ENCODE data around the gene CSKMT.
A peak's percentile ranks its signal among the peaks of the same experiment; 100 is the strongest.

The CSKMT gene

DNA sequence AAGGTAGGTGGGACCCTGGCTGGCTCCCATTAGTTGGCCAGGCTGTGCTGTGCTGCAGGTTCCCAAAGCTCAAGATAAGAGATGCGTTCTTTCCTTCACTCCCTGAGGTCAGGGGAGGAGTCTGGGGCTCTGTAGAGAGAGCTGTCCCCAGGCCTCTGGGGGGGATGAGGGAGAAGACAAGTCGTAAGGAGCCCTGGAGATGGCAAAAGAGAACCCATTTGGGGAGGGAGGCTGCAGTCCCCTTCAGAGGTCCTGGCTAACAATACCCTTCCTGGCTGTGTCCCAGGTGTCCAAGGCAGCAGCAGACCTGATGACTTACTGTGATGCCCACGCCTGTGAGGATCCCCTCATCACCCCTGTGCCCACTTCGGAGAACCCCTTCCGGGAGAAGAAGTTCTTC lies 43.3 kb downstream of the CSKMT start:
- TF ChIP-seq, protein P1, sequence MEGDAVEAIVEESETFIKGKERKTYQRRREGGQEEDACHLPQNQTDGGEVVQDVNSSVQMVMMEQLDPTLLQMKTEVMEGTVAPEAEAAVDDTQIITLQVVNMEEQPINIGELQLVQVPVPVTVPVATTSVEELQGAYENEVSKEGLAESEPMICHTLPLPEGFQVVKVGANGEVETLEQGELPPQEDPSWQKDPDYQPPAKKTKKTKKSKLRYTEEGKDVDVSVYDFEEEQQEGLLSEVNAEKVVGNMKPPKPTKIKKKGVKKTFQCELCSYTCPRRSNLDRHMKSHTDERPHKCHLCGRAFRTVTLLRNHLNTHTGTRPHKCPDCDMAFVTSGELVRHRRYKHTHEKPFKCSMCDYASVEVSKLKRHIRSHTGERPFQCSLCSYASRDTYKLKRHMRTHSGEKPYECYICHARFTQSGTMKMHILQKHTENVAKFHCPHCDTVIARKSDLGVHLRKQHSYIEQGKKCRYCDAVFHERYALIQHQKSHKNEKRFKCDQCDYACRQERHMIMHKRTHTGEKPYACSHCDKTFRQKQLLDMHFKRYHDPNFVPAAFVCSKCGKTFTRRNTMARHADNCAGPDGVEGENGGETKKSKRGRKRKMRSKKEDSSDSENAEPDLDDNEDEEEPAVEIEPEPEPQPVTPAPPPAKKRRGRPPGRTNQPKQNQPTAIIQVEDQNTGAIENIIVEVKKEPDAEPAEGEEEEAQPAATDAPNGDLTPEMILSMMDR (IDR thresholded peaks at IDR 0.05; ENCODE audit: borderline replicate concordance, insufficient read depth, low read depth, low read length): no peak
- H3K4me3 ChIP-seq (ENCODE audit: low read depth, low read length): peak overlapping the region; percentile 63

DNA sequence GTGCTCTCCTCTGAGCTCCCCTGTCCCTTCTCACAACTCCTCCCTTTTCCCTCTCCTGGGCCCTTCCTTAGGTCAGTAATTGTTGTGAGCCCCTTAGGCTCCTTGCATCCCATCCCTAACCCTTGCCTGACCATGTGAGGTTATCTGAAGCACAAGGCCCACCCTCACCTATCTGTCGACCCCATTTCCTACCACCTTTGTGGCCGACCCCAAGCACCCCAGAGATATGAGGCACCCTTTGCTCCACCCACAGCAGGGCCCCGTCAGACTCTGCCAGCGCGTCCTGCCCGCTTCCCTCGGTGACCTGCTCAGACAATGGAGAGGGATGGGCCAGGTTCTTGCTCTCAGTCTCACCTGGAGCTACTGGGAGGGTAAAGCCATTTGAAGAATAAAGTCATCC lies 43.7 kb downstream of the CSKMT start:
- peak overlapping the region; percentile 63 for H3K4me3 ChIP-seq (ENCODE audit: low read depth, low read length)
- TF ChIP-seq, protein P1 (IDR thresholded peaks at IDR 0.05; ENCODE audit: borderline replicate concordance, insufficient read depth, low read depth, low read length): no peak

DNA sequence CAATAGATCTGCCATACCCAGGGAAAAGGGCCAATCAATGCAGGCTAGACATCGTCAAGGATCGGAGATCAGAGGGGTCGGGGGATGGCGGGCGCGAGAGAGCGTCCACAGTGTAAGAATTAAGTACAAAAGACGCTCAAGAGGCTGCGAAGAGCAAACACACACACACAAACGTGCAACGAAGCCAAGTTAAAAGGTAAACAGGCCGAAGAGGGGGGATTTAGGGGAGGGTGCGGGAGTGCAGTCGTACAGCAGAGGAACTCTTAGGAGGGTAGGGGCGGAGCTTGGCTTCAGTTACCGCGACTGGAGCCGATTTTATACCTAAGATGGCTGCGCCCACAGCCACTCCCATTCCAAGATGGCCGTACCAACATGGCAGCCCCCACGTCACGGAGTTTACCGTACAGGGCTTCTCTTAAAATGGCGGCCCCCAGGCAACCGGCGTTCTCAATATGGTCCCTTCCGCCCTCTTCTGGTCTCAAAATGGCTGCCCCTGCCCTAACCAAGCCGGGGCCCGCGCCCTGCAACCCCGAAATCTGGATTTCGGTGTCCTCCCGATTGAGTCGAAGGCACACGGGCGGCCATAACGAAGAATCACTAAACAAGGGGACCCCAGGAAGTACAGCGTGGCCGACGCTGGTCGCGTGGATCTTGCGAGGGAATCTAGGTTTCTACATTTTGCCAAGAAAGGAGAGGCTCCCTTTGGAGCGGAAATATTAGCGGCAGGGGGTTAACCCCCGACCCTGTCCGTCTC lies 44.3 kb downstream of the CSKMT start:
- peak overlapping the region; percentile 63 for H3K4me3 ChIP-seq (ENCODE audit: low read depth, low read length)
- TF ChIP-seq, protein P1 (IDR thresholded peaks at IDR 0.05; ENCODE audit: borderline replicate concordance, insufficient read depth, low read depth, low read length): no peak

DNA sequence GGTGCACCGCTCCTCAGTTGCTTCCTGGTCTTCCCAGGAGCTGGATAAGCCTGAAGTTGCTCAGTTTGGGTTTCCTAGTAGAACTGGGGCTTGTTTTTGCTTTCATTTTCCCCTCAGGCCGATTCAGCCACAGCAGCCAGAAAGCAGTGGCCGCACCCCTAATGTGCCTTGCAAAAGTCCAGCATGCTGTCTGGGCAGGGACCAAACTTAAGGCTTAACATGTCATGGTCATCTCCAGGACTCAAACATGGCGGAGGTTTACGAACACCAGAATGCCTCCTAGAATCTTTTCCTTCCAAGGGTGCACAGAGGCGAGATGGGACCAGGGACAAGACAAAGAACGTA lies 44.9 kb downstream of the CSKMT start:
- H3K4me3 ChIP-seq (ENCODE audit: low read depth, low read length): peak overlapping the region; percentile 49

DNA sequence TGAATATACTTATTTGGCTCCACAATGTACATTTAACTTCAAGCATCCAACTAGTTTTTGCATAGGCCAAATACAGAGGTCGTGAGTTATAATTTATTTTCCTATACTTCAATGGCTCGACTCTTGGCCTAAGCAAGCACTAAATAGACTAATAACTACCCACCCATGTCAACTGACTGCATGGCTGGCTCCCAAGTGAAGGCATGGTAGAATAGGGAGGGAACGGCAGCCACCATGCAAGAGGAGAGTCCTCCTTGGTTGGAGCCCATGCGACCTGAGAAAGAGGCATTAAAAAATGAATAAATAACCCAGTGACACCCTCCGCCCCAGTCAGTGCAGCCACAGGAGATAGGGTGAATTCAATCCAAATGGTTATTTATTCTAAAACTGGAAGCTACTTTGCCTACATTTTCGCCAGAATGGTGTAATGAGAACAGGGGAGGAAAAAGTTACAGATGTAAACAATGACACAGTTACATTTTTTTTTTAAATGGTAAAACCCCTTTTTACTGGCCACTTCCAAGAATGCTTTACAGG lies 47.2 kb downstream of the CSKMT start:
- H3K4me3 ChIP-seq (ENCODE audit: low read depth, low read length): no peak overlapping the region
- TF ChIP-seq, protein P1 (IDR thresholded peaks at IDR 0.05; ENCODE audit: borderline replicate concordance, insufficient read depth, low read depth, low read length): no peak

More for the DNA sequence above, 44.9 kb downstream of the CSKMT start:
- TF ChIP-seq, protein P1 (IDR thresholded peaks at IDR 0.05; ENCODE audit: borderline replicate concordance, insufficient read depth, low read depth, low read length): no peak

DNA sequence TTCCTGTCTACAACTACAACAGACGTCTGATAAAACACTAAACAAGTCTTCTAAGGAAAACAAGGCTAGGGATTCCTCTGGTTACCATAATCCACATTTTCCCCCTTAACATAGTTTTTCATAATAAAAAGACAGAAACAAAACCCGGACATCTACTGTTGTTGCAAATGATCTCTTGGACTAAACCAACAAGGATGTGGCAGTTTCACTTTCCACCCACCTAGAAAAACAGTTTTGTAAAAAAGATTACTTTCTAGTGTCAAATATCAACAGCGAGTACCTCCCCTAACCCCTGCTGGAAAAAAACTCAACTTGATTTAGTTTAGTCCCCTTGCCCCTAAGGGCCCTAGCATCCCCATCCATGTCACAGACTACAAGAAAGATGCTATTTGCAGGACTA lies 47.7 kb downstream of the CSKMT start:
- no peak overlapping the region for H3K4me3 ChIP-seq (ENCODE audit: low read depth, low read length)
- TF ChIP-seq, protein P1 (IDR thresholded peaks at IDR 0.05; ENCODE audit: borderline replicate concordance, insufficient read depth, low read depth, low read length): no peak

DNA sequence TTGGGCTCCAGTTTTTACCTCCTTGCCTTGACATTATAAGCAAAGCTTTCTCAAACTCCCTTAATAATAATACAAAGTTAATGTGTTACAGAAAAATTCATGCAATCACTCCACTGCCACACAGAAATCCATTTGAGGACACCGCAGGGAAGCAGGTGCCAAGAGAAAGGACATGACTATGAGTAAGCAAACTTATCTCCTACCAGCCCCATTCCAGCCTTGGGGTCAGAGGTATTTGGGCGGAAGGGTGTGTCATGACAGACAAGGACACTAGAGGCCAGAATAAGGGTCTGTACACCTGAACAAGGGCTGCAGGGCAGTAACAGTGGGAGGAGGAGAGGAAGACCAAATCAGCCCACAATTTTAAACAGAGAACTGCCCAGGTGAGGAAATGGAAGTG lies 48.2 kb downstream of the CSKMT start:
- TF ChIP-seq, protein P1 (IDR thresholded peaks at IDR 0.05; ENCODE audit: borderline replicate concordance, insufficient read depth, low read depth, low read length): no peak

More for the DNA sequence above, 48.2 kb downstream of the CSKMT start:
- H3K4me3 ChIP-seq (ENCODE audit: low read depth, low read length): no peak overlapping the region
